GM21576 (cell line): ENCODE measurements around the gene ALS2CL.

Experiments used
- ATAC-seq: cut with Tn5 transposase; IDR thresholded peaks from one replicate; pipeline ENCODE4 v1.9.1; 2021; ENCODE audit warnings: mild to moderate bottlenecking, moderate library complexity; ENCODE audit not compliant: unreplicated experiment

The ALS2CL gene

GRCh38 chr3:46716461-46717441 is 23.3 kb upstream of the ALS2CL start:
- no peak for ATAC-seq

- no peak for ATAC-seq
Observed at GRCh38 chr3:46715507-46716175, 22.2 kb upstream of the ALS2CL start.

GRCh38 chr3:46714728-46715506 is 21.4 kb upstream of the ALS2CL start:
- no peak for ATAC-seq

- ATAC-seq: no peak
Observed at GRCh38 chr3:46713898-46714552, 20.5 kb upstream of the ALS2CL start.

GRCh38 chr3:46713050-46713897 is 19.8 kb upstream of the ALS2CL start:
- no peak for ATAC-seq

GRCh38 chr3:46712191-46713049 is 18.9 kb upstream of the ALS2CL start:
- no peak for ATAC-seq

GRCh38 chr3:46711760-46712159 is 18.3 kb upstream of the ALS2CL start:
- ATAC-seq: no peak

GRCh38 chr3:46711305-46711704 is 17.8 kb upstream of the ALS2CL start:
- no peak for ATAC-seq

- ATAC-seq: no peak
Observed at GRCh38 chr3:46710671-46711295, 17.3 kb upstream of the ALS2CL start.

- ATAC-seq: no peak
Observed at GRCh38 chr3:46710229-46710628, 16.8 kb upstream of the ALS2CL start.

GRCh38 chr3:46709721-46710120 is 16.2 kb upstream of the ALS2CL start:
- no peak for ATAC-seq

GRCh38 chr3:46709157-46709654 is 15.7 kb upstream of the ALS2CL start:
- no peak for ATAC-seq

GRCh38 chr3:46708401-46709156 is 15.1 kb upstream of the ALS2CL start:
- no peak for ATAC-seq

- no peak for ATAC-seq
Observed at GRCh38 chr3:46707601-46708011, 14.1 kb upstream of the ALS2CL start.

GRCh38 chr3:46706771-46707582 is 13.5 kb upstream of the ALS2CL start:
- no peak for ATAC-seq

- ATAC-seq: no peak
Observed at GRCh38 chr3:46705751-46706552, 12.5 kb upstream of the ALS2CL start.
